Calu3 (cell line): Measurements from ENCODE around the gene CCDC88A. TPM values are rescaled to one million over a fixed set of nuclear protein-coding genes. Genes with fewer than 3 reads are reported as not detected.
"Not testable (repeated sequence)": the region's sequence is repeated elsewhere in the genome, so short reads cannot be mapped to it uniquely, and the experiment has no call there.

ENCODE experiments used
- BruUV-seq: library from RNA; stranded (reverse); fragments of 400-500 nt; replicated peaks from 2 replicates; lab custom pipeline; 2021; lab: Mats Ljungman, UMichigan
- CTCF ChIA-PET: fragments of 300-600 bp; sonication (Branson Sonifier 250); formaldehyde crosslinking; loops from one replicate; lab custom pipeline; 2022; ENCODE audit warnings: antibody characterized with exemption; lab: Charles Lee
- DNase-seq: peaks from one replicate; pipeline ENCODE4 v3.0.0; 2022
- H3K27ac Mint-ChIP-seq: one replicate; pipeline ENCODE4 v1.8.0; 2022; ENCODE audit warnings: mixed read lengths; ENCODE audit not compliant: unreplicated experiment
- H3K27me3 Mint-ChIP-seq: one replicate; pipeline ENCODE4 v1.8.0; 2022; ENCODE audit warnings: mixed read lengths; ENCODE audit not compliant: unreplicated experiment
- H3K36me3 Mint-ChIP-seq: one replicate; pipeline ENCODE4 v1.8.0; 2022; ENCODE audit warnings: mild to moderate bottlenecking, moderate library complexity, mixed read lengths; ENCODE audit not compliant: insufficient read depth, unreplicated experiment
- H3K4me1 Mint-ChIP-seq: one replicate; pipeline ENCODE4 v1.8.0; 2022; ENCODE audit warnings: mild to moderate bottlenecking, low read depth, mixed read lengths; ENCODE audit not compliant: unreplicated experiment
- H3K4me3 Mint-ChIP-seq: one replicate; pipeline ENCODE4 v1.8.0; 2022; ENCODE audit warnings: mild to moderate bottlenecking, low read depth, moderate library complexity, mixed read lengths; ENCODE audit not compliant: unreplicated experiment
- H3K9me3 Mint-ChIP-seq: one replicate; pipeline ENCODE4 v1.8.0; 2022; ENCODE audit warnings: low read depth, mixed read lengths; ENCODE audit not compliant: unreplicated experiment
- CTCF ChIP-seq: fragments of 200-600 bp; IDR thresholded peaks from one replicate; pipeline ENCODE4 v1.8.0; 2022; ENCODE audit warnings: antibody characterized with exemption; ENCODE audit not compliant: unreplicated experiment
- intact Hi-C: fragments of 100-400 bp; cut with micrococcal nuclease; formaldehyde crosslinking; loops from one replicate; pipeline ENCODE4 v1.10.0; 2022; ENCODE audit not compliant: unreplicated experiment
- total RNA-seq: library from RNA; stranded (reverse); gene quantifications from 2 replicates; pipeline ENCODE4 v1.2.3, GENCODE V29; 2022

The CCDC88A gene
- total RNA-seq, 1 experiment from 2014 or later = 49.7 TPM

GRCh38 chr2:55459279-55459678 is 39.6 kb upstream of the CCDC88A start:
- H3K9me3 Mint-ChIP-seq = no peaks in the 10 kb centered on the region
- CTCF ChIA-PET = no interaction called here
- H3K4me1 Mint-ChIP-seq = no peaks in the 10 kb centered on the region
- intact Hi-C loops = no loop called here
- BruUV-seq = no TSS peak
- DNase-seq = no peak
- no peak overlapping the region for H3K27ac Mint-ChIP-seq
- peaks cover 20% of the 10 kb centered on the region for H3K27me3 Mint-ChIP-seq
- TF ChIP-seq CTCF = no peak
- no peak overlapping the region for H3K4me3 Mint-ChIP-seq
- H3K36me3 Mint-ChIP-seq = no peaks in the 10 kb centered on the region

GRCh38 chr2:55454121-55454520 is 34.5 kb upstream of the CCDC88A start:
- CTCF ChIA-PET = no interaction called here
- BruUV-seq = no TSS peak
- H3K4me1 Mint-ChIP-seq = no peaks in the 10 kb centered on the region
- H3K27me3 Mint-ChIP-seq = no peaks in the 10 kb centered on the region
- no peak for TF ChIP-seq CTCF
- H3K4me3 Mint-ChIP-seq = no peak overlapping the region
- H3K36me3 Mint-ChIP-seq = no peaks in the 10 kb centered on the region
- no peak for DNase-seq
- intact Hi-C loops = no loop called here
- H3K27ac Mint-ChIP-seq = no peak overlapping the region
- H3K9me3 Mint-ChIP-seq = no peaks in the 10 kb centered on the region

GRCh38 chr2:55452879-55453278 is 33.2 kb upstream of the CCDC88A start:
- Mint-ChIP-seq H3K9me3 (no peaks in the 10 kb centered on the region), H3K4me1 (no peaks in the 10 kb centered on the region), H3K4me3 (no peak overlapping the region), H3K27me3 (no peaks in the 10 kb centered on the region), H3K36me3 (no peaks in the 10 kb centered on the region), H3K27ac (no peak overlapping the region)
- TF ChIP-seq CTCF = no peak
- CTCF ChIA-PET = no interaction called here
- no TSS peak for BruUV-seq
- DNase-seq = no peak
- intact Hi-C loops = no loop called here

GRCh38 chr2:55451699-55452098 is 32.0 kb upstream of the CCDC88A start:
- no peaks in the 10 kb centered on the region for H3K9me3 Mint-ChIP-seq
- intact Hi-C loops = no loop called here
- no peaks in the 10 kb centered on the region for H3K4me1 Mint-ChIP-seq
- H3K27me3 Mint-ChIP-seq = no peaks in the 10 kb centered on the region
- no peak overlapping the region for H3K4me3 Mint-ChIP-seq
- DNase-seq = no peak
- BruUV-seq = no TSS peak
- TF ChIP-seq CTCF = no peak
- no peak overlapping the region for H3K27ac Mint-ChIP-seq
- H3K36me3 Mint-ChIP-seq = no peaks in the 10 kb centered on the region
- CTCF ChIA-PET = no interaction called here

GRCh38 chr2:55450014-55450413 is 30.4 kb upstream of the CCDC88A start:
- DNase-seq, CTCF ChIA-PET, BruUV-seq, H3K27ac Mint-ChIP-seq, H3K36me3 Mint-ChIP-seq, H3K4me1 Mint-ChIP-seq, intact Hi-C loops, H3K27me3 Mint-ChIP-seq, H3K9me3 Mint-ChIP-seq, H3K4me3 Mint-ChIP-seq: not testable (repeated sequence)

- intact Hi-C loops, H3K4me1 Mint-ChIP-seq, H3K36me3 Mint-ChIP-seq, DNase-seq, H3K4me3 Mint-ChIP-seq, H3K27ac Mint-ChIP-seq, CTCF ChIA-PET, H3K9me3 Mint-ChIP-seq, BruUV-seq: not testable (repeated sequence)
- H3K27me3 Mint-ChIP-seq = peaks cover 16% of the 10 kb centered on the region
Observed at GRCh38 chr2:55442045-55442760, 22.5 kb upstream of the CCDC88A start.
